Gastroesophageal sphincter (tissue), 4 donors: ENCODE results near the gene RB1. TPM values are rescaled to one million over a fixed set of nuclear protein-coding genes. Genes with fewer than 3 reads are reported as not detected.

Experiments
- ATAC-seq: fragments of 150-250 bp; one replicate; pipeline ENCODE4 v1.9.1; 2016; ENCODE audit warnings: mild to moderate bottlenecking, moderate library complexity
- H3K27ac ChIP-seq, 4 donors: fragments of 200-600 bp; sonication (generic) in 3 of 4; 1 replicate in 3 of 4; 2 replicates in 1 of 4; pipeline ENCODE4 v1.5.1; 2016 to 2019
- H3K27me3 ChIP-seq: fragments of 200-600 bp; sonication (generic); one replicate; pipeline ENCODE4 v1.5.1; 2019
- H3K36me3 ChIP-seq, 2 donors: fragments of 200-600 bp; sonication (generic); one replicate each; pipeline ENCODE4 v1.5.1; 2019; ENCODE audit warnings: control low read depth in 1 of 2
- H3K4me1 ChIP-seq, 3 donors: fragments of 200-600 bp; sonication (generic); 1 replicate in 2 of 3; 2 replicates in 1 of 3; pipeline ENCODE4 v1.5.1; 2016 to 2019; ENCODE audit warnings: control low read depth in 2 of 3
- H3K4me3 ChIP-seq, 2 donors: fragments of 200-600 bp; sonication (generic); one replicate each; pipeline ENCODE4 v1.5.1; 2019; ENCODE audit warnings: mild to moderate bottlenecking in 1 of 2, moderate library complexity in 1 of 2
- H3K9me3 ChIP-seq, 3 donors: fragments of 200-600 bp; sonication (generic); one replicate each; pipeline ENCODE4 v1.5.1; 2017 to 2019; ENCODE audit warnings: control low read depth in 2 of 3
- CTCF ChIP-seq, 4 experiments: fragments of 200-600 bp in 2 of 4; fragments of 450-650 bp in 2 of 4; sonication (generic) in 1 of 4; IDR thresholded peaks; one replicate each; pipeline ENCODE4 v1.5.1; 2017 to 2019; ENCODE audit warnings: antibody characterized with exemption in 4 of 4, mild to moderate bottlenecking in 2 of 4, moderate library complexity in 2 of 4
- EP300 ChIP-seq: sonication (generic); formaldehyde crosslinking; IDR thresholded peaks from one replicate; pipeline ENCODE4 v1.6.1; 2017; ENCODE audit warnings: antibody characterized with exemption, mild to moderate bottlenecking
- POLR2A ChIP-seq, 2 donors: fragments of 450-650 bp; IDR thresholded peaks; one replicate each; pipeline ENCODE4 v1.6.1; 2017; ENCODE audit warnings: antibody characterized with exemption in 2 of 2, mild to moderate bottlenecking in 2 of 2, moderate library complexity in 1 of 2
- POLR2AphosphoS5 ChIP-seq: sonication (generic); formaldehyde crosslinking; IDR thresholded peaks from one replicate; pipeline ENCODE4 v1.6.1; 2017; ENCODE audit warnings: antibody characterized with exemption
- WGBS, 2 donors: methylation state at CpG; one replicate each; pipeline ENCODE4 v1.1.5; 2018; ENCODE audit warnings: low coverage in 1 of 2; 5-methylcytosine and 5-hydroxymethylcytosine counted together
- total RNA-seq, 4 donors: library from RNA; depleted of rRNA; stranded (reverse); fragments of >200 nt; gene quantifications; one replicate each; pipeline ENCODE4 v1.1.0, GENCODE V29; 2016

RB1 gene
- total RNA-seq, 4 donors from 2014 or later = 26.5 to 37.2 (median 29.4) TPM

- Histone ChIP-seq H3K27me3 (no peaks in the 10 kb centered on the region), H3K4me3 (no peak overlapping the region), H3K4me1 (no peaks in the 10 kb centered on the region), H3K27ac (no peak overlapping the region), H3K36me3 (peaks cover 3 to 44% of the 10 kb centered on the region in 2 donors), H3K9me3 (no peaks in the 10 kb centered on the region)
- TF ChIP-seq POLR2AphosphoS5 (no peak), POLR2A (IDR thresholded peaks at IDR 0.05) (no peak), EP300 (no peak), CTCF (IDR thresholded peaks at IDR 0.05) (no peak)
- ATAC-seq = no peak
- 91 to 95% methylated on average over 2 of the region's 2 CpGs for WGBS, 2 donors
These were observed 79.8 kb downstream of the RB1 start for GRCh38 chr13:48383384-48383783.

- TF ChIP-seq CTCF (IDR thresholded peaks at IDR 0.05) (no peak), POLR2AphosphoS5 (no peak), EP300 (no peak), POLR2A (IDR thresholded peaks at IDR 0.05) (no peak)
- H3K9me3 ChIP-seq = peaks cover 0 to 8% (median 0%) of the 10 kb centered on the region in 3 donors
- no peaks in the 10 kb centered on the region for H3K27me3 ChIP-seq
- no peaks in the 10 kb centered on the region for H3K4me1 ChIP-seq
- WGBS, 2 donors = 90 to 96% methylated on average over 8 of the region's 8 CpGs
- H3K36me3 ChIP-seq = peaks cover 0 to 19% of the 10 kb centered on the region in 2 donors
- no peak for ATAC-seq
- H3K4me3 ChIP-seq = no peak overlapping the region
- no peak overlapping the region for H3K27ac ChIP-seq
These were observed 83.3 kb downstream of the RB1 start for GRCh38 chr13:48386816-48387215.

- Histone ChIP-seq H3K27ac (no peak overlapping the region), H3K4me1 (no peaks in the 10 kb centered on the region), H3K9me3 (peaks cover 0 to 13% (median 0%) of the 10 kb centered on the region in 3 donors), H3K27me3 (no peaks in the 10 kb centered on the region), H3K4me3 (no peak overlapping the region), H3K36me3 (peaks cover 0 to 35% of the 10 kb centered on the region in 2 donors)
- WGBS, 2 donors = 89 to 91% methylated on average over 1 to 3 of the region's 3 CpGs
- no peak for ATAC-seq
- TF ChIP-seq CTCF (IDR thresholded peaks at IDR 0.05) = no peak
- TF ChIP-seq EP300 = no peak
- no peak for TF ChIP-seq POLR2A (IDR thresholded peaks at IDR 0.05)
These were observed 87.7 kb downstream of the RB1 start for GRCh38 chr13:48391257-48391656.

- Histone ChIP-seq H3K27ac (no peak overlapping the region), H3K9me3 (peaks cover 0 to 13% (median 0%) of the 10 kb centered on the region in 3 donors), H3K4me1 (peaks cover 0 to 5% (median 4%) of the 10 kb centered on the region in 3 donors), H3K27me3 (no peaks in the 10 kb centered on the region), H3K36me3 (peaks cover 0 to 35% of the 10 kb centered on the region in 2 donors), H3K4me3 (no peak overlapping the region)
- no peak for ATAC-seq
- 86% methylated on average over 3 of the region's 3 CpGs for WGBS, 2 donors
- TF ChIP-seq EP300 = no peak
These were observed 89.6 kb downstream of the RB1 start for GRCh38 chr13:48393030-48393697.

DNA sequence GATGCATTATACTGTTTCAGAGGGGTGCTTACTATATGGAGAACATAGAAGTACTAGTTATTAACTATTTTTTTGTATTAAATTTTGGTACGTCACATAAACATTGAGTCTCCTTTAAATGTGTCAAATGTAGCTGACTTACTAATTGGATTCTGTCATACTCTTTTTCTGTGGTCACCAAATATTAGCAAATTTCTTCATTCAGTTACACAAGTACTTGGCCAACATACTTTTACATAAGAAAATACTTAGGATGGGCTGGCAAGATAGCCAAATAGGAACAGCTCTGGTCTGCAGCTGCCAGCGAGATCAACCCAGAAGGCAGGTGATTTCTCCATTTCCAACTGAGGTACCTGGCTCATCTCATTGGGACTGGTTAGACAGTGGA, 90.1 kb downstream of the RB1 start:
- WGBS, 2 donors = 92 to 100% methylated on average over 2 of the region's 2 CpGs
- peaks cover 0 to 35% of the 10 kb centered on the region in 2 donors for H3K36me3 ChIP-seq
- no peak overlapping the region for H3K27ac ChIP-seq
- peaks cover 0 to 11% (median 4%) of the 10 kb centered on the region in 3 donors for H3K4me1 ChIP-seq
- no peak for ATAC-seq
- H3K27me3 ChIP-seq = no peaks in the 10 kb centered on the region
- no peak for TF ChIP-seq CTCF (IDR thresholded peaks at IDR 0.05)
- TF ChIP-seq POLR2A (IDR thresholded peaks at IDR 0.05) = no peak
- no peak for TF ChIP-seq EP300
- no peak for TF ChIP-seq POLR2AphosphoS5
- H3K4me3 ChIP-seq = no peak overlapping the region
- H3K9me3 ChIP-seq = peaks cover 0 to 13% (median 0%) of the 10 kb centered on the region in 3 donors
